ENCODE results near the gene DACT3.
A peak's percentile ranks its signal among the peaks of the same experiment; 100 is the strongest.

The DACT3 gene

GRCh38 chr19:46614114-46614722, 46.8 kb downstream of the DACT3 start:
- DNase-seq (ENCODE audit: low spot score): peak; percentile 78
- H3K79me1 ChIP-seq (ENCODE audit: low read depth, low read length): peaks cover 3% of the 10 kb centered on the region
- WGBS, 2 donors (ENCODE audit: extremely low coverage in 2 of 2, insufficient read length in 2 of 2, insufficient replicate concordance in 1 of 2): no CpG with 5 or more reads among the region's 12 CpGs
- no peak overlapping the region for H3K9ac ChIP-seq (ENCODE audit: low read depth, low read length, poor library complexity)
- peaks cover 0 to 5% (median 0%) of the 10 kb centered on the region in 3 experiments for H3K27me3 ChIP-seq (ENCODE audit: control insufficient read depth in 3 of 3, insufficient read depth in 3 of 3, low read depth in 1 of 3, low read length in 3 of 3)
- no peak overlapping the region for H3K4me2 ChIP-seq (ENCODE audit: insufficient read depth, low read length, poor library complexity, severe bottlenecking)
- no peak overlapping the region for H2AK5ac ChIP-seq (ENCODE audit: low read depth, low read length)
- H3K36me3 ChIP-seq (replicated peaks in 1 of 2; ENCODE audit: control insufficient read depth in 2 of 2, insufficient read depth in 2 of 2, low read length in 2 of 2): peaks cover 15 to 23% of the 10 kb centered on the region in 2 donors
- H2BK120ac ChIP-seq (ENCODE audit: low read depth, low read length): no peak overlapping the region
- no peak overlapping the region for H4K8ac ChIP-seq (ENCODE audit: low read depth, low read length)
- peak overlapping the region; percentile 71 for H2AFZ ChIP-seq (ENCODE audit: low read length)
- no peak overlapping the region for H2BK12ac ChIP-seq (ENCODE audit: low read length)
- H3K4me3 ChIP-seq (ENCODE audit: low read length in 2 of 2): no peak overlapping the region
- no peak overlapping the region for H2BK5ac ChIP-seq (ENCODE audit: low read length)
- H3K18ac ChIP-seq (ENCODE audit: low read length): no peak overlapping the region
- no peak overlapping the region for H3K23ac ChIP-seq (ENCODE audit: low read depth, low read length, poor library complexity)
- H4K91ac ChIP-seq (ENCODE audit: low read depth, low read length, poor library complexity): no peak overlapping the region
- H2BK15ac ChIP-seq (ENCODE audit: low read length): no peak overlapping the region
- no peak overlapping the region for H3K14ac ChIP-seq (ENCODE audit: low read length)
- H3K27ac ChIP-seq (replicated peaks; ENCODE audit: low read length): no peak overlapping the region
- H3K9me3 ChIP-seq (replicated peaks in 1 of 2; ENCODE audit: control insufficient read depth in 2 of 2, insufficient read depth in 1 of 2, low read depth in 1 of 2, low read length in 2 of 2): no peaks in the 10 kb centered on the region
- no peak overlapping the region for H3K4ac ChIP-seq (ENCODE audit: low read length)
- peaks cover 0 to 2% of the 10 kb centered on the region in 2 donors for H3K4me1 ChIP-seq (ENCODE audit: control insufficient read depth in 2 of 2, insufficient read depth in 1 of 2, low read depth in 1 of 2, low read length in 2 of 2)

GRCh38 chr19:46613525-46613924, 47.5 kb downstream of the DACT3 start:
- Histone ChIP-seq H3K4ac (ENCODE audit: low read length) (no peak overlapping the region), H3K18ac (ENCODE audit: low read length) (no peak overlapping the region), H2BK120ac (ENCODE audit: low read depth, low read length) (no peak overlapping the region), H3K9ac (ENCODE audit: low read depth, low read length, poor library complexity) (no peak overlapping the region), H4K91ac (ENCODE audit: low read depth, low read length, poor library complexity) (no peak overlapping the region), H4K8ac (ENCODE audit: low read depth, low read length) (no peak overlapping the region), H3K23ac (ENCODE audit: low read depth, low read length, poor library complexity) (no peak overlapping the region), H3K79me1 (ENCODE audit: low read depth, low read length) (peaks cover 3% of the 10 kb centered on the region), H2BK12ac (ENCODE audit: low read length) (no peak overlapping the region), H3K14ac (ENCODE audit: low read length) (no peak overlapping the region), H3K4me2 (ENCODE audit: insufficient read depth, low read length, poor library complexity, severe bottlenecking) (no peak overlapping the region), H3K4me3 (ENCODE audit: low read length in 2 of 2) (no peak overlapping the region), H3K27me3 (ENCODE audit: control insufficient read depth in 3 of 3, insufficient read depth in 3 of 3, low read depth in 1 of 3, low read length in 3 of 3) (peaks cover 0 to 5% (median 0%) of the 10 kb centered on the region in 3 experiments), H2AFZ (ENCODE audit: low read length) (peak overlapping the region; percentile 71), H2BK15ac (ENCODE audit: low read length) (no peak overlapping the region), H3K4me1 (ENCODE audit: control insufficient read depth in 2 of 2, insufficient read depth in 1 of 2, low read depth in 1 of 2, low read length in 2 of 2) (peaks cover 0 to 2% of the 10 kb centered on the region in 2 donors), H2BK5ac (ENCODE audit: low read length) (no peak overlapping the region), H2AK5ac (ENCODE audit: low read depth, low read length) (no peak overlapping the region), H3K36me3 (replicated peaks in 1 of 2; ENCODE audit: control insufficient read depth in 2 of 2, insufficient read depth in 2 of 2, low read length in 2 of 2) (peaks cover 21 to 29% of the 10 kb centered on the region in 2 donors), H3K9me3 (replicated peaks in 1 of 2; ENCODE audit: control insufficient read depth in 2 of 2, insufficient read depth in 1 of 2, low read depth in 1 of 2, low read length in 2 of 2) (no peaks in the 10 kb centered on the region), H3K27ac (replicated peaks; ENCODE audit: low read length) (no peak overlapping the region)
- no peak for DNase-seq (ENCODE audit: low spot score)
- WGBS, 2 donors (ENCODE audit: extremely low coverage in 2 of 2, insufficient read length in 2 of 2, insufficient replicate concordance in 1 of 2): no CpG with 5 or more reads among the region's 22 CpGs

- no peak overlapping the region for H4K91ac ChIP-seq (ENCODE audit: low read depth, low read length, poor library complexity)
Measured at GRCh38 chr19:46611776-46612175, 49.2 kb downstream of the DACT3 start.

GRCh38 chr19:46610851-46611770, 49.9 kb downstream of the DACT3 start:
- H2BK120ac ChIP-seq (ENCODE audit: low read depth, low read length): no peak overlapping the region
- no peak overlapping the region for H4K91ac ChIP-seq (ENCODE audit: low read depth, low read length, poor library complexity)
- no peak overlapping the region for H3K27ac ChIP-seq (replicated peaks; ENCODE audit: low read length)
- WGBS, 2 donors (ENCODE audit: extremely low coverage in 2 of 2, insufficient read length in 2 of 2, insufficient replicate concordance in 1 of 2): no CpG with 5 or more reads among the region's 17 CpGs
- H2BK5ac ChIP-seq (ENCODE audit: low read length): peak overlapping the region; percentile 77
- DNase-seq (ENCODE audit: low spot score): no peak
- no peak overlapping the region for H3K4me2 ChIP-seq (ENCODE audit: insufficient read depth, low read length, poor library complexity, severe bottlenecking)
- no peak overlapping the region for H2AFZ ChIP-seq (ENCODE audit: low read length)
- H3K4me1 ChIP-seq (ENCODE audit: control insufficient read depth in 2 of 2, insufficient read depth in 1 of 2, low read depth in 1 of 2, low read length in 2 of 2): peaks cover 0 to 2% of the 10 kb centered on the region in 2 donors
- no peak overlapping the region for H2AK5ac ChIP-seq (ENCODE audit: low read depth, low read length)
- no peak overlapping the region for H3K4me3 ChIP-seq (ENCODE audit: low read length in 2 of 2)
- H2BK15ac ChIP-seq (ENCODE audit: low read length): no peak overlapping the region
- no peak overlapping the region for H3K18ac ChIP-seq (ENCODE audit: low read length)
- H3K27me3 ChIP-seq (ENCODE audit: control insufficient read depth in 3 of 3, insufficient read depth in 3 of 3, low read depth in 1 of 3, low read length in 3 of 3): no peaks in the 10 kb centered on the region
- H3K36me3 ChIP-seq (replicated peaks in 1 of 2; ENCODE audit: control insufficient read depth in 2 of 2, insufficient read depth in 2 of 2, low read length in 2 of 2): peaks cover 44 to 54% of the 10 kb centered on the region in 2 donors
- no peaks in the 10 kb centered on the region for H3K9me3 ChIP-seq (replicated peaks in 1 of 2; ENCODE audit: control insufficient read depth in 2 of 2, insufficient read depth in 1 of 2, low read depth in 1 of 2, low read length in 2 of 2)
- peak overlapping the region; percentile 22 for H3K23ac ChIP-seq (ENCODE audit: low read depth, low read length, poor library complexity)
- H2BK12ac ChIP-seq (ENCODE audit: low read length): no peak overlapping the region
- H3K14ac ChIP-seq (ENCODE audit: low read length): no peak overlapping the region
- H3K9ac ChIP-seq (ENCODE audit: low read depth, low read length, poor library complexity): no peak overlapping the region
- peaks cover 8% of the 10 kb centered on the region for H3K79me1 ChIP-seq (ENCODE audit: low read depth, low read length)
- H4K8ac ChIP-seq (ENCODE audit: low read depth, low read length): no peak overlapping the region
- H3K4ac ChIP-seq (ENCODE audit: low read length): no peak overlapping the region

More at GRCh38 chr19:46611776-46612175, 49.2 kb downstream of the DACT3 start:
- Histone ChIP-seq H3K4me2 (ENCODE audit: insufficient read depth, low read length, poor library complexity, severe bottlenecking) (no peak overlapping the region), H3K27me3 (ENCODE audit: control insufficient read depth in 3 of 3, insufficient read depth in 3 of 3, low read depth in 1 of 3, low read length in 3 of 3) (peaks cover 0 to 3% (median 0%) of the 10 kb centered on the region in 3 experiments), H3K9ac (ENCODE audit: low read depth, low read length, poor library complexity) (no peak overlapping the region), H2BK15ac (ENCODE audit: low read length) (no peak overlapping the region), H3K4me3 (ENCODE audit: low read length in 2 of 2) (no peak overlapping the region), H4K8ac (ENCODE audit: low read depth, low read length) (no peak overlapping the region), H2AFZ (ENCODE audit: low read length) (no peak overlapping the region), H3K9me3 (replicated peaks in 1 of 2; ENCODE audit: control insufficient read depth in 2 of 2, insufficient read depth in 1 of 2, low read depth in 1 of 2, low read length in 2 of 2) (no peaks in the 10 kb centered on the region), H3K14ac (ENCODE audit: low read length) (no peak overlapping the region), H2BK120ac (ENCODE audit: low read depth, low read length) (peak overlapping the region; percentile 44), H2AK5ac (ENCODE audit: low read depth, low read length) (peak overlapping the region; percentile 65), H2BK5ac (ENCODE audit: low read length) (peak overlapping the region; percentile 77), H3K36me3 (replicated peaks in 1 of 2; ENCODE audit: control insufficient read depth in 2 of 2, insufficient read depth in 2 of 2, low read length in 2 of 2) (peaks cover 39 to 47% of the 10 kb centered on the region in 2 donors), H3K27ac (replicated peaks; ENCODE audit: low read length) (no peak overlapping the region), H3K79me1 (ENCODE audit: low read depth, low read length) (peaks cover 7% of the 10 kb centered on the region), H3K4ac (ENCODE audit: low read length) (no peak overlapping the region), H3K4me1 (ENCODE audit: control insufficient read depth in 2 of 2, insufficient read depth in 1 of 2, low read depth in 1 of 2, low read length in 2 of 2) (peaks cover 0 to 2% of the 10 kb centered on the region in 2 donors), H2BK12ac (ENCODE audit: low read length) (no peak overlapping the region), H3K23ac (ENCODE audit: low read depth, low read length, poor library complexity) (no peak overlapping the region), H3K18ac (ENCODE audit: low read length) (no peak overlapping the region)
- DNase-seq (ENCODE audit: low spot score): no peak
- WGBS, 2 donors (ENCODE audit: extremely low coverage in 2 of 2, insufficient read length in 2 of 2, insufficient replicate concordance in 1 of 2): no CpG with 5 or more reads among the region's 6 CpGs
